HS-27A (cell line): ENCODE results near the gene TRIM15.
"Not testable (repeated sequence)": the region's sequence is repeated elsewhere in the genome, so short reads cannot be mapped to it uniquely, and the experiment has no call there.

Experiments
- DNase-seq: peaks from one replicate; pipeline ENCODE4 v3.0.0-alpha.2; 2012; ENCODE audit warnings: low read depth, missing footprints

Gene TRIM15

GRCh38 chr6:30163090-30163917, at the start of gene TRIM15:
Gene TRIM15 (plus strand): TSS chr6:30163546. CDS start chr6:30163685, 139 bp downstream.
- DNase-seq, result no peak

DNA sequence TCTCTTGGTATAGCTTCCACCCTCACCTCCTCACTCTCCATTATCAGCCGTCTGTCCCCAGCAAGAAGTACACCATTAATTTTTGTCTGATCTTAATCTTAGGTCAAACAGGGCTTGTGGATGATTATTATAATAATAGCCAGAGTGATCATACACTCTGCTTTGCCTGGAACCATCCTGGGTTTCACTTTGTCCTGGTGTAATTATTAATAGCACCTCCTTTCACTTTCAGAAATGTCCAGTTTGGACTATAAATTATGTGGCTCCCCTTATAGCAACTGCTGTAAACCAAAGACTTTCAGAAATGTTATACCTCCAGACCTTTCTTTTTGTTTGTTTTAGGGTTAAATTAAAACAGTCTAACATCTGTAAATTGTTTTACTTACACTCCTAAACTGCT, 49.5 kb upstream of the TRIM15 start:
- DNase-seq, result no peak

GRCh38 chr6:30116724-30117123, 46.6 kb upstream of the TRIM15 start:
- no peak for DNase-seq

- DNase-seq, result not testable (repeated sequence)
Measured at GRCh38 chr6:30118691-30119090, 44.7 kb upstream of the TRIM15 start.

- DNase-seq, result no peak
Measured at GRCh38 chr6:30121446-30122366, 41.6 kb upstream of the TRIM15 start.

GRCh38 chr6:30122515-30122914, 40.8 kb upstream of the TRIM15 start:
- no peak for DNase-seq

- DNase-seq, result no peak
Measured at GRCh38 chr6:30127238-30128093, 35.9 kb upstream of the TRIM15 start.

GRCh38 chr6:30129265-30130178, 33.8 kb upstream of the TRIM15 start:
- DNase-seq, result no peak

DNA sequence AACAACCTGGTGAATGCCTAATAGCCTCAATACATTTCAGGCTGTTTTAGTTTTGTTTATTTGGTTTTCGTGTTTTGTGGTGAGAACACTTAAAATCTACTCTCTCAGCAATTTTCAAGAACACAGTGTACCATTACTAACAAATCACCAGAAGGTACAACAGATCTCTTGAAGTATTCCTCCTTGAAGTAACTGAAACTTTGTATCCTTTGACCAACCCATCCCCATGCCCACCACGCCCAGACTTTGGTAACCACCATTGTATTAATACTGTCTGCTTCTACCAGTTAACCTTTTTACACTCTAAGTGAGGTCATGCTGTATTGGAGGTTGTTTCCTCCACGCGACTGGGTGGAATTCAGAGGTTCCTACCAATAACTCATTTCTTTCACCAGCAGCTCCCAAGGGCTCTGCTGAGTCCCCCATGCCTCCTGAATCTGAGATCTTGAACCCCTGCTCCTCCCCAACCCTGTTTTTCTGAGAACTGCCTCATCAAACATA, 33.1 kb upstream of the TRIM15 start:
- no peak for DNase-seq

DNA sequence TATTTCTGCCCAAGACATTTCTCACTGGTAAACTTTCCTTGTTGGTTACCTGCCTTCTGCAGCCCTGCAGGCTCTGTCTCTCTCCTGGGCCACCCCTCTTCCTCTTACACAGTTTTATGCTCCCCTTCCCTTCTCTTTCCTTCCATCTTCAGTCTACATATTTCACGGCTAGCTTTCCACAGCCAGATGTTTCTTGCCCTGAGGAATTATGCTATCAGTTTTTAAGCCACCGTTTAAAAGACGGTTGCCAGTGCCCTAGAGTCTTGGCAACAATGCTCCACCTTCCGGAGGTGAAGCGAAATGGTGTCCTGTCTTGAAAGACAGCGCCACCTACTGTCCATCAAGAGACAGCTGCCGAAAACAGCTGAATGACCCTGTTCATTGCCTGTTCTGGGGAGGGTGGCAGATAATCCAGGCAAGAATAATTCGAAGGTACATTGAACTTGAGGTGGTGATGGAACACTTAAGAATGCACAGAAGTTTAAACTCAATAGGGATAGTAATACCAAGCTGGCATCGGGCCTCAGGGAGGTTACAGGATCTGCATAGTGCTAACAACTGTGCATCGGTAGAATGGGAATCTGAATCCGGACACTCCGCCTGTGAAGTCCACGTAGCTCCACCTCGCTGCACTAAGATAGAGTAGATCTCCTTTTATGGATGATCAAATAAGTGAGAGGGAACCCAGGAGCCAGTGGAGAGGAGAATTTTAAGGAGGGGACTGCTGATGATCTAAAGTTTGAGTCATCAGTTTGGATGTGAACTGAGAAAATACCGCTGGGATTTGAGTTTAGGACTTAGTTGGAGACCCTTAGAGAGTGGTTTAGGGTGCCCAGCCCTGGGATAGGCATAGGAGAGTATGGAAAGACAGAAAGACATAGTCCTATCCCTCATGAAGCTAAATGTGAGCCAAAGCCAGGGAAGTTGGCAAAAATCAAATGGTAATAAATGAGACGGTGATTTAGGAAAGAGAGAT, 32.2 kb upstream of the TRIM15 start:
- DNase-seq, result peak; percentile 72

- no peak for DNase-seq
Measured at GRCh38 chr6:30131947-30132497, 31.3 kb upstream of the TRIM15 start.

GRCh38 chr6:30135147-30135546, 28.2 kb upstream of the TRIM15 start:
- no peak for DNase-seq

GRCh38 chr6:30135757-30136156, 27.6 kb upstream of the TRIM15 start, which contains the start of gene TRIM40:
Gene TRIM40 (plus strand): TSS chr6:30136140. CDS start chr6:30137037, 897 bp downstream.
- DNase-seq, result no peak

- DNase-seq, result no peak
Measured at GRCh38 chr6:30136570-30137286, 26.6 kb upstream of the TRIM15 start.

- not testable (repeated sequence) for DNase-seq
Measured at GRCh38 chr6:30140240-30140639, 23.1 kb upstream of the TRIM15 start.

DNA sequence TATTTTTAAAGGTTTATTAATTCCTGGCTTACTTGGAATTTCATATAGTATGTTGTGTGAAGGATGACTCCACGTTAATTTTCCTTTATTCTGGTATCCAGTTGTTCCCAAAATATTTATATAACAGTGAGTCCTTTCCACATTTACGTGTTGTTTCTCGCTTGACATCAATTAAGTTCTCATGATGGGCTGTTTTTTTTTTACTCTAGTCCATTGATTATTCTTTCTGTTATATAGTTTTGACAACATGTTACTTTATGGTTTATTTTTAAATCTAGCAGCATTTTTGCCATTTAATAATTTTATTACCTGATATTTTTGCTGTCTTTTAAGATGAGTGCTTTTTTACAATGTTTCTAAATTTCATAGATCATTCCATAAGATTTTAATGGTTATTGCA, 20.7 kb upstream of the TRIM15 start:
- DNase-seq, result no peak

DNA sequence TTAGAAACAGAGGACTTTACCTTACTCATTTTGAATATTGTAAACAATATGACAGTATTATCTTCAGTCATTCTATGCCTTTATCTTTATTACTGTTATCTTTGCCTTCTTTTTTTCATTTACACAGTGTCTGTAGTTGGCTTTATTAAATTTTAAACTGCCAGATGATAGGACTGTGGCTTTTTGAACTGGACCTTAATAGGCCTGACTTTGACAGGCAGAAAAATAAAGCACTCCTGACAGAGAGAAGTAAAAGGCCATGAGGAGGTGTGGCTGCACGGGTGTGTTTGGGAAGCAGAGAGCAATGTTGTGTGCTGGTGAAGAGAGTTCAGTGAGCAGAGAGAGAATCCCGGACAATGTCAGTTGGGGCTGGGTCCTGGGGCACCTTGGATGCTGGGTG, 19.6 kb upstream of the TRIM15 start:
- DNase-seq, result no peak

DNA sequence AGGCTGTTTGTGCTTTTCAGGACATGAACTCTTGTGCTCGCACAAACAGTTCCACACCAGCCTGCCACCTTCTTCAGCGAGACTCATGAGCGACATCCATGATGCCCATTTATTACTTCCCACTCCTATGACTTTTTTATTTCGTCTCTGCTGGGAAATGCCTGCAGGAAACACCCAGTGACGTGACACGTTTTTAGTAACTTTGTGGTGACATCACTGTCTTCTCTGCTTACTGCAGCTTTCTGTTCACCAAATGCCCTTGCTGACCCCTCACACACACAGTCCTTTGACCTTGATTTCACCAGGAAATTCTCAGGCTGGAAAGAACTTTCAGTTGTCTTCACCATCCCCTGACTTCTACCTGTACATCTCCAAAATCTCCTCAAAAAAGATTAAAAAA, 18.5 kb upstream of the TRIM15 start:
- DNase-seq, result no peak
